HG02943 (cell line): ENCODE results near the gene TEP1.
"Not testable (repeated sequence)": the region's sequence is repeated elsewhere in the genome, so short reads cannot be mapped to it uniquely, and the experiment has no call there.

Experiments used
- ATAC-seq: cut with Tn5 transposase; IDR thresholded peaks from one replicate; pipeline ENCODE4 v1.9.1; 2021; ENCODE audit warnings: mild to moderate bottlenecking, low read depth, moderate library complexity; ENCODE audit not compliant: unreplicated experiment

TEP1 gene

GRCh38 chr14:20391505-20391904, 21.8 kb downstream of the TEP1 start:
- ATAC-seq = no peak

GRCh38 chr14:20388159-20388558, 25.1 kb downstream of the TEP1 start:
- no peak for ATAC-seq

- no peak for ATAC-seq
These were observed 25.7 kb downstream of the TEP1 start for GRCh38 chr14:20387576-20387975.

DNA sequence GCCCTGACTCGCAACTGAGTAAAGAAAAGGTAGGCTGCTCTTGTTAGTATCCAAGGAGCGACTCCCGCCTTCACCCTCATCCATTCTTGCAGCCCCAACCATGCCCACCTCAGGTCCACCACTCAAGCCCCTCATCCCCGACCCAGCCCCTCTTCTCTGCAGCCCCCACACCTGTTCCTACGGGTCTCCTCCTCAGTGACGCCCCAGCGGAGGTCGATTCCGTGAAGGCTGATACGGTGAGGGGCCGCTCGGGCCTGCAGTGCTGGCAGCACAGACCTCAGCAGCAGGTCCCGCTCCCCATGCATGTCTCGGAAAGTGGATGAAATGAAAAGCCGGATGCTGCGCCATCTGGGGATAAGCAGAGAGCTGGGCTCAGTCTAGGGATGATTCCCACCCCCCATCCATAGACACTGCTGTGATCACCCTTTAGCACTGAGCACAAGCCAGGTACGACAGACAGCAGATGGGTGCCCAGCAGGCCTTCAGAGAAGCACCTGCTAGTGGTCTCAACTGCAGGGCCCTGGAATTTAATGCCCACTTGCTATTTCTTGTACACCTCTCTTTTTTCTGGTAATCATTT, 26.9 kb downstream of the TEP1 start:
- ATAC-seq = no peak

- no peak for ATAC-seq
These were observed 28.4 kb downstream of the TEP1 start for GRCh38 chr14:20384886-20385285.

DNA sequence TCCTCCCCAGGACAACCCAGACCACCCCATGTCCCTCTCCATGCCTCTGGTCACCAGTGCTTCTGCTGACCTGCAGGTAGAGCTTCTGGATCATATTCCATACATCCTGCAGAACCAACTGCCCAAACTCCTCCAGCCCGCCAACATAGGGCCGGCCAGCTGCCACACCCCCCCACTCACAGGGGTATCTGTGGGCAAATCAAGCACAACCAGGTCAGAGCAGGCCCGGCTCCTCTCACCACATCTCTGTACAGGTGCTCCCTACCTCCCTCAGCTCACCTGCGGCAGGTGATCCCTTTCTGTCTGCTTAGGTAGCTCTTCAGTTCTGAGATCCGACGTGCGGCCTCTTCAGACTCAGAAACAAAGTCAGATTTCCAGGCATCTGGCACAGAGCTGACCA, 29.0 kb downstream of the TEP1 start:
- ATAC-seq = no peak

DNA sequence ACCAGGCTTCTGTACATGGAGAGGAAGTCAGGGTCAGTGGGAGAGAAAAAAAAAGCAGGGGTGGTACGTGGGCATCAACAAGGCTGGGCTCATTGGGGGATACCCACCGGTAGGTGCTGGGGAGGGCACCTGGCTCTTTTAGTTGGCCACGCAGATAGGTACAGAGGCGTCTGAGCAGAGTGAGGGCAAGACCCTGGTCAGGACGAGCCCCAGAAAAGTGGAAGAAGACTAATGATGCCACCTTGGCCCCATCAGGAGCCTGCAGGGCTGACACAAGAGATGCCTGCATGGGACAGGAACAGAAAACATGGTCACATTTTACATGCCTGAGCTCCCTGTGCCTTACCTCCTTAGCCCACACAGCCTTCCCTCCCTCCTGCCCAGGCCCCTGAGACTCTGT, 29.7 kb downstream of the TEP1 start:
- ATAC-seq = no peak

DNA sequence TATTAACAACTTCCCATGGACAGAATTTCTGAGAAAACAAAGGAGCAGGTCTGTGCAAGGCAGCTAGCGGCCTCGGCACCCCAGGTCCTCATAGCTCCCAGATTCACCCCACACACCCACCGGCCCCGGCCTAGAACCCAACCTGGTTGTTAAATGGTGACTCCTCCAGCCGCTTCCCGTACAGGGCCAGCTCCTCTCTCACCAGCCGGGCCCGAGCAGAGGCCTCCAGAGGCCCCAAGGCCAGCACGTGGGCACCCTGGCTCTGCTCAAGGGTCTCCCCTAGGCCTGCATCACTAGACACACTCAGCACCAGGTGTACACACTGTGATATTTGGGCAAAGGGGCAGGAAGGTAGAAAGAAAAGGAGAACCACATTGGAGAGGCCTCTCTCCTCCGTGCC, 30.3 kb downstream of the TEP1 start:
- ATAC-seq = no peak

GRCh38 chr14:20382526-20382925, 30.8 kb downstream of the TEP1 start:
- no peak for ATAC-seq

DNA sequence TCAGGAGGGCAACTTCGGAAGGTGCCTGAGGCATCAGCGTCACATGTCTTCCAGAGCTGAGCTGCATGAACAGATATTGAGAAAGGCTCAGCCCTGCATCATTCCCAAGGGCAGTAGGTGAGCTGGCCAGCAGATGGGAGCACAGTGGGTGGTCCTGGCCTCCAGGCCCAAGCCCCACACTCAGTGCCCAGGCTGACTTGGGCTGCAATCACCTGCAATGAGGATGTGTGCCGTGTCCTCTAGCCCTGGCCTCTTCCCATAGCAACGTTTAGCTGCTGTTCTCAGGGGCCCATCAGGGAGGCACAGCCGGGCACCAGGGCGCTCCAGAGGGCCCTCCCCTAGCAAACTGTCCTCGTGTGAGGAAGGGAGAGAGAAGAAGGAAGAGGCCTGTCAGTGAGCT, 32.0 kb downstream of the TEP1 start:
- no peak for ATAC-seq

GRCh38 chr14:20380681-20381080, 32.6 kb downstream of the TEP1 start:
- no peak for ATAC-seq

GRCh38 chr14:20379743-20380142, 33.6 kb downstream of the TEP1 start:
- ATAC-seq = no peak

- no peak for ATAC-seq
These were observed 36.1 kb downstream of the TEP1 start for GRCh38 chr14:20377171-20377570.

DNA sequence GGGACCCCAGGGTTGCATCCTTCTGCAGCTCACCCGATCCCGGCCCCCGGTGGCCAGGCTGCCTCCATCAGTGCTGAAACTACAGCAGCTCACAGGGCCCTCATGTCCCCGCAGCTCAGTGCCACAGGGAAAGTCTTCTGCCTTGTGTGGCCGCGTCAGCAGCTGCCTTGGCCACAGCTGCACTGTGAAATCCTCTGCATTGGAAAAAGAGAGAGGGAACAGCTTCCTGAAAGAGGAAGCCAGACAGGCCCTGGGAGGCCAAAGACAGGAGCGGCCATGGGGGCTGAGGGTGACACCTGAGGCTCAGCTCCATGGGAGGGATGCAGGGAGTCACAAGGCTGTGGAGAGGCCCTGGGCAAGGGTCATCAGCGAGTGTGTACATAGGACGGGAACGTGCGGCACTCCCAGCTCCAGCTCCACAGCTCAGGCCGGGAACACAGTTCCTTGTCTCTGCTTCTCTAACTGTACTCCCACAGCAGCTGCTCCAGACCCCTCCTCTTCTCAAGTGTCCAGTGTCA, 37.2 kb downstream of the TEP1 start:
- no peak for ATAC-seq

DNA sequence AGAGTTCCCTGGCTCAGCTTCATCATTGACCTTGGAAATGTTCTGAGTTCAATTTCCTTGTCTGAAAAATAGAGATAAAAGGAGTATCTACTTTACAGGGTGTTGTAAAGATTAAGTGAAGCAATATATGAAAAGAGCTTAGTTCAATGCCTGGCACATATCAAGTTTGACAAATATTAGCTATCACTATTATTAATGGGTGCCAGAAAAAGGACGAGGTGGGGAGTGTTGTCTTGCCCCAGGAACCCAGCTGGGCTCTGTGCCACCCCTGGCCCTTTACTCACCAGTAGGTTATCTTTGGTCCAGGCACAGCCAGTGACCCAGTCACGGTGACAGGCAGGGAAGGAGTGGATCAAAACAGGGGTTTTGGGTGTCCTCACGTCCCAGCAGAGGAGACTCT, 37.8 kb downstream of the TEP1 start:
- no peak for ATAC-seq

- no peak for ATAC-seq
These were observed 40.5 kb downstream of the TEP1 start for GRCh38 chr14:20372796-20373195.

- no peak for ATAC-seq
These were observed 47.4 kb downstream of the TEP1 start for GRCh38 chr14:20365928-20366327.

DNA sequence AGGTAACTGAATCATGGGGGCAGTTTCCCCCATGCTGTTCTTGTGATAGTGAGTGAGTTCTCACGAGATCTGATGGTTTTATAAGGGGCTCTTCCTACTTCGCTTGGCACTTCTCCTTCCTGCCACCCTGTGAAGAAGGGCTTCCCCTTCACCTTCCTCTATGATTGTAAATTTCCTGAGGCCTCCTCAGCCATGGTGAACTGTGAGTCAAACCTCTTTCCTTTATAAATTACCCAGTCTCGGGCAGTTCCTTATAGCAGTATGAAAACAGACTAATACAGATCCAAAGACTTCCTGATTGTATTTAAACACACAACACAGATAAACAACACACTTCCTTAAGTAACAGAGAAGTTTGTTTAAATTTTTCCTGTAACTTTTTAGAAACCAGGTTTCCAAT, 54.8 kb downstream of the TEP1 start:
- ATAC-seq = not testable (repeated sequence)

- ATAC-seq = no peak
These were observed 56.9 kb downstream of the TEP1 start for GRCh38 chr14:20356422-20356821.

- no peak for ATAC-seq
These were observed 62.4 kb downstream of the TEP1 start for GRCh38 chr14:20350860-20351259.

DNA sequence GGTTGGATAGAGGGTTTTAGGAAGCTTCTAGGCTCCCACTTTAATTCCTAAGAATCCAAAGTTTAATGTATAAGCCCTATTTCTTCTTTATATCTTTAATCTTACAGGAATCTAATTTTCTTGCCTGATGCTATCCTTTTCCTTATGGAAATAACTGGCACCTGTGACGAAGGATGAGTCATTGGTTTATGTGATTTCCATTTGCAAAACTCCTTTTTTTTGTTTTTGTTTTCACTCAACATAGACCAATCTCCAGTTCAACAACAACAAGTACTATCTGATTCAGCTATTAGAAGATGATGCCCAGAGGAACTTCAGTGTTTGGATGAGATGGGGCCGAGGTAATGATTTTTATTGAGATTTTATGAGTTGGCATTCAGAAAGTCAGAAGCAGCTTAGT, 63.0 kb downstream of the TEP1 start:
- no peak for ATAC-seq

GRCh38 chr14:20347747-20348146, 65.6 kb downstream of the TEP1 start:
- ATAC-seq = no peak

DNA sequence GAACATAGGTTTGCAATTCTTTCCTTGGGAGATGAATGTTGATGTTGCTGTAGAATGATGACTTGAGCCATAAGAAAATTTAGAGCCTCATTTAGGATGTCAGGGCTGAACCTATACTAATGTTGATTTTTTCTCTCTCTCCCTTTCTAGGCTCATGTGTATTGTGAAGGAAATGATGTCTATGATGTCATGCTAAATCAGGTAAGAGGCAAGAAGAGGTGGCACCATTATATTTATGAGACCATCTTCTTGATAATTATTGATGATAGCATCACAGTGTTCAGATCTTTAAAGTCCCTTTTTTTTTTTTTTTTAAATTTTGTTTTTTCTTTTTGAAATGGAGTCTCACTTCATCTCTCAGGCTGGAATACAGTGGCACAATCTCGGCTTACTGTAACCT, 66.6 kb downstream of the TEP1 start:
- ATAC-seq = no peak
